SJSA1 (cell line): ENCODE results near the gene YWHAG. TPM values are rescaled to one million over a fixed set of nuclear protein-coding genes. Genes with fewer than 3 reads are reported as not detected.
"Not testable (repeated sequence)": the region's sequence is repeated elsewhere in the genome, so short reads cannot be mapped to it uniquely, and the experiment has no call there.

Experiments used
- DNase-seq, 2 experiments: peaks; one replicate each; pipeline ENCODE4 v3.0.0-alpha.2; 2015 to 2020; ENCODE audit warnings: low spot score in 2 of 2, low read depth in 1 of 2
- H3K27ac ChIP-seq: fragments of 250-450 bp; sonication (Bioruptor Pico); 2 replicates; pipeline ENCODE4 v1.5.1; 2020; ENCODE audit warnings: mild to moderate bottlenecking, moderate library complexity
- H3K27me3 ChIP-seq: fragments of 250-450 bp; sonication (Bioruptor Pico); replicated peaks from 2 replicates; pipeline ENCODE4 v1.5.1; 2020; ENCODE audit warnings: mild to moderate bottlenecking, moderate library complexity
- H3K36me3 ChIP-seq: fragments of 250-450 bp; sonication (Bioruptor Pico); 2 replicates; pipeline ENCODE4 v1.5.1; 2020; ENCODE audit warnings: mild to moderate bottlenecking
- H3K4me1 ChIP-seq: fragments of 250-450 bp; sonication (Bioruptor Pico); replicated peaks from 2 replicates; pipeline ENCODE4 v1.6.1; 2021; ENCODE audit warnings: mild to moderate bottlenecking
- H3K4me3 ChIP-seq: fragments of 250-450 bp; sonication (Bioruptor Pico); 2 replicates; pipeline ENCODE4 v1.5.1; 2020; ENCODE audit warnings: mild to moderate bottlenecking
- H3K9me3 ChIP-seq: fragments of 250-450 bp; sonication (Bioruptor Pico); replicated peaks from 2 replicates; pipeline ENCODE4 v1.5.1; 2020; ENCODE audit warnings: mild to moderate bottlenecking
- total RNA-seq: library from RNA; depleted of rRNA; stranded (reverse); fragments of >200 nt; shearing (Covaris generic); gene quantifications from 2 replicates; pipeline ENCODE4 v1.2.3, GENCODE V29; 2014

The YWHAG gene
- total RNA-seq, 1 experiment from 2014 or later, result 76.1 TPM

DNA sequence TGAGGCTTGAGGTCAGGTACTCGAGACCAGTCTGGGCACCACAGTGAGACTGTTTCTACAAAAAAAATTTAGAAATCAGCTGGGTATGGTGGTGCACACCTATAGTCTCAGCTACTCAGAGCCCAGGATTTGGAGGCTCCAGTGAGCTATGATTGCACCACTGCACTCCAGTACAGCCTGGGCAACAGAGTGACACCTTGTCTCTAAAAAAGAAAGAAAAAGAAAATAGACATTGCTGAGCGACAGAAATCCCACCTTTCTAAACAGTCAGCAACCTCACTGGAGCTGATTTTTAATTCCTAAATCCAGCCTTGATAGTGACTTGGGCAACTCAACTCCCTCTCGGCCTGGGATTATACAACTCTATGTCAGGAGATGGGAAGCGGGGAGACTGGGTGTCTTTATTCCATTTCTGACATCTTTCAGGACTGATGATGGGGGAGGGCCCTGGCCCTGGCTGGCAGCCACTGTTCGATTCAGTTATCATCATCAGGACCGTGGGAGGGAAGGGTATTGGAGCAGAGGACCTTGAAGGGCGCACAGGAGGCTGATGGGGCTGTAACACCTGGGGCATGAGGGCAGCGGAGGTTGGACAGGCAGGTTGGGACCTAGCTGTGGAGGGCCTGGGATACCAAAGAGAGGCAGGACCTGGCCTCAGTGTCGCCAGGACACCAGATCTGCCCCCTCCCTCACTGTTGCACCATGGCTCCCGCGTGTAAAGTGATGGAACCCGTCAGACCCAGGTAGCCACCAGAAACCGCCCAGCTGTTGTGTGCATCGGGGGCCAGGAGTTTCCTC, 41.6 kb downstream of the YWHAG start:
- no peaks in the 10 kb centered on the region for H3K9me3 ChIP-seq
- peaks cover 5% of the 10 kb centered on the region; the same call in 1 of the 2 replicates for H3K36me3 ChIP-seq
- peak overlapping the region; percentile 49 for H3K4me3 ChIP-seq
- no peak for DNase-seq
- no peaks in the 10 kb centered on the region for H3K27me3 ChIP-seq
- H3K4me1 ChIP-seq, result peaks cover 20% of the 10 kb centered on the region
- peak overlapping the region; percentile 27; the same call in 1 of the 2 replicates for H3K27ac ChIP-seq

DNA sequence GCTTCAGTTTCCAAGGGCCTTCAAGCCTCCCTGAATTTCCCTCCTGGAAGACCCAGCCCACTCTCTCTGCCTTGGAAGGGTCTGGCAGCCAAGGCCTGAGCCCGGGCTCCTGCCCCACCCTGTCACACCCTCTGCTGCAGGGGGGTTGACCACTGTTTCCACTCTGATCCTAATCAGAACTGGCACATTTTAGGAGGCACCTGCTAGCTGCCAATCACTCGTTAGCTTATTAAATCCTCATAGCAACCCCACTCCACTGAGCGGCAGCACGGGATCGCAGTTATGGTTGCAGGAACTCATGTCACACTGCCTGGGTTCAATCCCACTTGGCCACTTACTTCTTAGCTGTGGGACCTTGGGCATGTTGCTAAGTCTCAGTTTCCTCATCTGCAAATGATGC, 43.4 kb downstream of the YWHAG start:
- Histone ChIP-seq H3K4me3 (no peak overlapping the region), H3K36me3 (no peaks in the 10 kb centered on the region), H3K4me1 (peaks cover 20% of the 10 kb centered on the region), H3K27me3 (no peaks in the 10 kb centered on the region), H3K27ac (no peak overlapping the region), H3K9me3 (no peaks in the 10 kb centered on the region)
- no peak for DNase-seq

GRCh38 chr7:76314740-76315139, 44.1 kb downstream of the YWHAG start:
- not testable (repeated sequence) for H3K27me3 ChIP-seq, DNase-seq, H3K9me3 ChIP-seq, H3K27ac ChIP-seq, H3K36me3 ChIP-seq, H3K4me3 ChIP-seq
- H3K4me1 ChIP-seq, result peaks cover 20% of the 10 kb centered on the region

DNA sequence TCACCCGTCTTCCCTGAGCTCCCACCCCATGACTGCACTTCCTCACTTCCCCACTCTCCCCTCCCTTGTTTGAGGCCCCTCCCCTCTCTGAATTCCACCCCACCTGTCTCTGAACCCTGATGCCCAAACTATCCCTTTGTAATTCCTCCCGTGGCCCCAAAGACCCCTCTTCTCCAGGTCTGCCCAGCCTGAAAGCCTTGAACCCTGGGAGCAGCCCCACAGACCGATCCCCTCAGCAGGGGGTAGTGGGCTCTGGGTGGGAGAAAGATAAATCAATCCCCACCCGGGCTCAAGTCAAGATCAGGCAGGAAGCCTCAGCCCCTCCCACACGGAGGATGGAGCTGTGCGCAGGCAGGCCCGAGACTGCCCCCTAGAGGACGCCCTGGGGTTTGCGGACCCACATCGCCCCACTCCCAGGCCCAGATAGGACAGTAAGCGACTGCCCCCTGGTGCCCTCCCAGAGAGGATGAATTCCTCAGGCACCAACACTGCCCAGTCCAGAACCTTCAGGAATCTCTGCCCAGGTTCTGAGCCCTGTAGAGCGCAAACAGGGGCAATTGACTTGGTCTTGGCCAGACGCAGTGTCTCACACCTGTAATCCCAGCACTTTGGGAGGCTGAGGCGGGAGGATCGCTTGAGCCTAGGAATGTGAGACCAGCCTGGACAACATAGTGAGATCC, 44.6 kb downstream of the YWHAG start:
- H3K27me3 ChIP-seq, result no peaks in the 10 kb centered on the region
- no peaks in the 10 kb centered on the region for H3K9me3 ChIP-seq
- peaks cover 17% of the 10 kb centered on the region for H3K4me1 ChIP-seq
- peak; percentile 92 to 96 for DNase-seq
- H3K36me3 ChIP-seq, result no peaks in the 10 kb centered on the region
- no peak overlapping the region for H3K27ac ChIP-seq
- H3K4me3 ChIP-seq, result no peak overlapping the region

DNA sequence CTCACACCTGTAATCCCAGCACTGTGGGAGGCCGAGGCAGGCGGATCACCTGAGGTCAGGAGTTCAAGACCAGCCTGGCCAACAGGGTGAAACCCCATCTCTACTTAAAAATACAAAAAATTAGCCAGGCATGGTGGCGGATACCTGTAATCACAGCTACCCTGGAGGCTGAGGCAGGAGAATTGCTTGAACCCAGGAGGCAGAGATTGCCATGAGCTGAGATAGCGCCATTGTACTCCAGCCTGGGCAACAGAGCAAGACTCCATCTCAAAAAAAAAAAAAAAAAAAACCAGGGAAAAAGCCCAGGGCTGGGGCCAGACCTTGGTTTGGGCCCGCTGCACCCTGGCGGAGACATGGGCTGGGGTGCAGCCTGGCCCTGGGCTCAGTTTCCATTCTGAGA, 47.0 kb downstream of the YWHAG start:
- H3K27ac ChIP-seq, H3K9me3 ChIP-seq: not testable (repeated sequence)

GRCh38 chr7:76310102-76310957, 48.5 kb downstream of the YWHAG start:
- no peak for DNase-seq

More for the DNA sequence above, 47.0 kb downstream of the YWHAG start:
- H3K27me3 ChIP-seq, H3K4me1 ChIP-seq, H3K36me3 ChIP-seq, DNase-seq, H3K4me3 ChIP-seq: not testable (repeated sequence)

DNA sequence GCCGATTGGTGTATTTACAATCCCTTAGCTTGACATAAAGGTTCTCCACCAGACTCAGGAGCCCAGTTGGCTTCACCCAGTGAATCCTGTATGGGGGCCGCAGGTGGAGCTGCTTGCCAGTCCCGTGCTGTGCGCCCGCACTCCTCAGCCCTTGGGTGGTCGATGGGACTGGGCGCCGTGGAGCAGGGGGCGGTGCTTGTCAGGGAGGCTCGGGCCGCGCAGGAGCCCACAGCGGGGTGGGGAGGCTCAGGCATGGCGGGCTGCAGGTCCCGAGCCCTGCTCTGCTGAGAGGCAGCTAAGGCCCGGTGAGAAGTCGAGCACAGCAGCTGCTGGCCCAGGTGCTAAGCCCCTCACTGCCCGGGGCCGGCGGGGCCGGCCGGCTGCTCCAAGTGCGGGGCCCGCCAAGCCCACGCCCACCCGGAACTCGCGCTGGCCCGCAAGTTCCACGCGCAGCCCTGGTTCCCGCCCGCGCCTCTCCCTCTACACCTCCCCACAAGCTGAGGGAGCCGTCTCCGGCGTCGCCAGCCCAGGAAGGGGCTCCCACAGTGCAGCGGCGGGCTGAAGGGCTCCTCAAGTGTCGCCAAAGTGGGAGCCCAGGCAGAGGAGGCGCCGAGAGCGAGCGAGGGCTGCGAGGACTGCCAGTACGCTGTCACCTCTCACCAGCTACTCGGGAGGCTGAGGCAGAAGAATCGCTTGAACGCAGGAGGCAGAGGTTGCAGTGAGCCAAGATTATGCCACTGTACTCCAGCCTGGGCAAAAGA, 49.3 kb downstream of the YWHAG start:
- H3K27ac ChIP-seq, DNase-seq, H3K4me3 ChIP-seq, H3K36me3 ChIP-seq, H3K27me3 ChIP-seq, H3K9me3 ChIP-seq: not testable (repeated sequence)
- H3K4me1 ChIP-seq, result peaks cover 11% of the 10 kb centered on the region; the same call in 1 of the 2 replicates

More at GRCh38 chr7:76310102-76310957, 48.5 kb downstream of the YWHAG start:
- H3K27me3 ChIP-seq, result no peaks in the 10 kb centered on the region
- no peaks in the 10 kb centered on the region for H3K36me3 ChIP-seq
- no peak overlapping the region for H3K27ac ChIP-seq
- H3K4me3 ChIP-seq, result no peak overlapping the region
- H3K4me1 ChIP-seq, result peaks cover 11% of the 10 kb centered on the region; the same call in 1 of the 2 replicates
- no peaks in the 10 kb centered on the region for H3K9me3 ChIP-seq

DNA sequence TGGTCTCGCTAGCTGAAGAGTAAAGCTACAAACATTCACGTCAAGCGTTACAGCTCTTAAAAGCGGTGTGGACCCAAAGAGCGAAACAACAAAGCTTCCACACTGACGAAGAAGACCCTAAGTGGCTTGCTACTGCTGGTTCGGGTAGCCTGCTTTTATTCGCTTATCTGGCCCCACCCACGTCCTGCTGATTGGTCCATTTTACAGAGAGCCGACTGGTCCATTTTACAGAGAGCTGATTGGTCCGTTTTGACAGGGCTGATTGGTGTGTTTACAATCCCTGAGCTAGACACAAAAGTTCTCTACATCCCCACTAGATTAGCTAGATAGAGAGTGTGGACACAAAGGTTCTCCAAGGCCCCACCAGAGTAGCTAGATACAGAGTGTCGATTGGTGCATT, 49.9 kb downstream of the YWHAG start:
- H3K27ac ChIP-seq, H3K9me3 ChIP-seq, DNase-seq, H3K27me3 ChIP-seq, H3K4me3 ChIP-seq, H3K4me1 ChIP-seq: not testable (repeated sequence)
- H3K36me3 ChIP-seq, result peaks cover 13% of the 10 kb centered on the region

GRCh38 chr7:76304888-76305375, 53.9 kb downstream of the YWHAG start:
- no peak overlapping the region for H3K27ac ChIP-seq
- peaks cover 27% of the 10 kb centered on the region for H3K36me3 ChIP-seq
- H3K27me3 ChIP-seq, result no peaks in the 10 kb centered on the region
- no peaks in the 10 kb centered on the region for H3K9me3 ChIP-seq
- no peak for DNase-seq
- H3K4me3 ChIP-seq, result no peak overlapping the region
- H3K4me1 ChIP-seq, result peaks cover 21% of the 10 kb centered on the region

DNA sequence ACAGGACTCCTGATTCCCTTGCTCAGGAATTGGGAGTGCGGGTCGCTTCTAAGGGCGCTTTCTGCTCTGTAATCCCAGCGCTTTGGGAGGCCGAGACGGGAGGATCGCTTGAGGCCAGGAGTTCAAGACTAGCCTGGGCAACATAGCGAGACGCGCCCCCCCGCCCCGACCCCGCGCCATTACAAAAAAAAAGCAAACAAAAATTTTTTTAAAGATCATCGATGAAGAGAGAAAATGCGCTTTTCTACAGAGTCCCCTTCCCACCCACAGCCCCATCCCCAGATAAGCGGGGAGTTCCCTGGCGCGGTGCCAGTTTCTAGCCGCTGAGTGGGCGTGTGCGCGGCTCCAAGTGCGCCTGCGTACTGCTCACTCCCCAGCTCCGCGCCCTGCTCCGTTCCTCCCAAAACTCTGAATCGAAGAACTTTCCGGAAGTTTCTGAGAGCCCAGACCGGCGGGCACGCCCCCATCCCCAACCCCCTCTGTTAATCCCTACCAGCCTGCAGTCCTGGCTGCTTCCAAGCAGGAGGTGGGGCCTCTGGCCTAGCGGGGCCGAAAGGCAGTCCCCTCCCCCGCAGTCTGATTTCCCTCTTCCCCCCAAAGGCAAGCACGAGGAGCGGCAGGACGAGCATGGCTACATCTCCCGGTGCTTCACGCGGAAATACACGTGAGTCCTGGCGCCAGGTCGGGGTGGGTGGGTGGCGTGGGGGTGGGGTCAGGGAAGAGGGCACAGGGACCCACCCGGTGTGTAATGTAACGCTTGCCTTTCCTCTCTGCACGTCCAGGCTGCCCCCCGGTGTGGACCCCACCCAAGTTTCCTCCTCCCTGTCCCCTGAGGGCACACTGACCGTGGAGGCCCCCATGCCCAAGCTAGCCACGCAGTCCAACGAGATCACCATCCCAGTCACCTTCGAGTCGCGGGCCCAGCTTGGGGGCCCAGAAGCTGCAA, 55.3 kb downstream of the YWHAG start:
- no peaks in the 10 kb centered on the region for H3K9me3 ChIP-seq
- no peaks in the 10 kb centered on the region for H3K27me3 ChIP-seq
- peak; percentile 87 to 94 for DNase-seq
- peak overlapping the region; percentile 76 for H3K4me3 ChIP-seq
- H3K36me3 ChIP-seq, result peaks cover 27% of the 10 kb centered on the region
- H3K27ac ChIP-seq, result peak overlapping the region; percentile 57
- peaks cover 21% of the 10 kb centered on the region for H3K4me1 ChIP-seq

- Histone ChIP-seq H3K27me3 (no peaks in the 10 kb centered on the region), H3K27ac (peak within 1 kb of the TSS; percentile 57), H3K9me3 (no peaks in the 10 kb centered on the region), H3K4me1 (peaks cover 21% of the 10 kb centered on the region), H3K36me3 (peaks cover 27% of the 10 kb centered on the region), H3K4me3 (peak within 1 kb of the TSS; percentile 76)
- peak; percentile 92 for DNase-seq
Measured at GRCh38 chr7:76302347-76303201, 56.2 kb downstream of the YWHAG start, which contains the start of gene HSPB1. Gene HSPB1 (plus strand): TSS chr7:76302673. CDS start chr7:76302713, 40 bp downstream.
